PC-3 (cell line): ENCODE data around the gene RGMB. TPM values are rescaled to one million over a fixed set of nuclear protein-coding genes. Genes with fewer than 3 reads are reported as not detected.
A peak's percentile ranks its signal among the peaks of the same experiment; 100 is the strongest.

Source experiments
- ATAC-seq: fragments of 200-7000 bp; cut with Tn5 transposase; 2 replicates; pipeline ENCODE4 v1.9.1; 2020; ENCODE audit warnings: mild to moderate bottlenecking, moderate library complexity
- Bru-seq: library from RNA; stranded (reverse); fragments of 400-500 nt; gene quantifications from one replicate; lab custom pipeline; 2021; lab: Mats Ljungman, UMichigan
- BruChase-seq, 2 experiments: library from RNA; stranded (reverse); fragments of 400-500 nt; gene quantifications; one replicate each; lab custom pipeline; 2021; lab: Mats Ljungman, UMichigan
- BruUV-seq: library from RNA; stranded (reverse); fragments of 400-500 nt; replicated peaks from 2 replicates; lab custom pipeline; 2021; lab: Mats Ljungman, UMichigan
- CTCF ChIA-PET: fragments of 300-600 bp; sonication (Branson Sonifier 250); formaldehyde crosslinking; loops from one replicate; lab custom pipeline; 2022; ENCODE audit warnings: antibody characterized with exemption; lab: Charles Lee
- POLR2A ChIA-PET: fragments of 300-600 bp; sonication (Branson Sonifier 250); formaldehyde crosslinking; loops from one replicate; lab custom pipeline; 2022; ENCODE audit warnings: antibody characterized with exemption; ENCODE audit not compliant: unreplicated experiment; lab: Charles Lee
- DNase-seq: peaks from one replicate; pipeline ENCODE4 v3.0.0-alpha.2; 2015
- H2AFZ ChIP-seq: fragments of 300-600 bp; sonication (generic); 2 replicates; pipeline ENCODE4 v1.6.0; 2016; ENCODE audit warnings: antibody characterized with exemption, low read length
- H3F3A ChIP-seq: fragments of 300-600 bp; sonication (generic); one replicate; pipeline ENCODE4 v1.6.0; 2017; ENCODE audit warnings: antibody characterized with exemption, low read length, control low read depth, mild to moderate bottlenecking; ENCODE audit not compliant: unreplicated experiment
- H3K27ac ChIP-seq: fragments of 300-600 bp; sonication (generic); 2 replicates; pipeline ENCODE4 v1.5.1; 2016; ENCODE audit warnings: mild to moderate bottlenecking, low read length
- H3K27me3 ChIP-seq: fragments of 300-600 bp; sonication (generic); 2 replicates; pipeline ENCODE4 v1.6.1; 2016; ENCODE audit warnings: low read length, mixed read lengths
- H3K36me3 ChIP-seq: fragments of 300-600 bp; sonication (generic); 2 replicates; pipeline ENCODE4 v1.6.1; 2016; ENCODE audit warnings: low read depth, mixed run types, low read length, mixed read lengths
- H3K4me1 ChIP-seq: fragments of 300-600 bp; sonication (generic); 2 replicates; pipeline ENCODE4 v1.5.1; 2016; ENCODE audit warnings: low read length; ENCODE audit not compliant: insufficient read depth
- H3K4me2 ChIP-seq: fragments of 300-600 bp; sonication (generic); 2 replicates; pipeline ENCODE4 v1.6.0; 2016; ENCODE audit warnings: low read length
- H3K4me3 ChIP-seq: fragments of 300-600 bp; sonication (generic); 2 replicates; pipeline ENCODE4 v1.5.1; 2016; ENCODE audit warnings: mild to moderate bottlenecking, low read length, mixed read lengths
- H3K79me2 ChIP-seq: fragments of 300-600 bp; sonication (generic); 2 replicates; pipeline ENCODE4 v1.6.1; 2017; ENCODE audit warnings: low read length, mixed read lengths
- H3K9ac ChIP-seq: fragments of 300-600 bp; sonication (generic); 2 replicates; pipeline ENCODE4 v1.6.0; 2016; ENCODE audit warnings: mild to moderate bottlenecking, low read length
- H3K9me2 ChIP-seq: fragments of 300-600 bp; sonication (generic); replicated peaks from 2 replicates; pipeline ENCODE4 v1.6.1; 2016; ENCODE audit warnings: mixed run types, low read length, mixed read lengths
- H3K9me3 ChIP-seq: fragments of 300-600 bp; sonication (generic); 2 replicates; pipeline ENCODE4 v1.6.1; 2016; ENCODE audit warnings: low read length, mixed read lengths
- H4K20me1 ChIP-seq: fragments of 300-600 bp; sonication (generic); 2 replicates; pipeline ENCODE4 v1.6.1; 2016; ENCODE audit warnings: low read length, mixed read lengths
- CTCF ChIP-seq: fragments of 300-600 bp; sonication (generic); conservative IDR thresholded peaks from 2 replicates; pipeline ENCODE4 v1.5.1; 2017; ENCODE audit warnings: antibody characterized with exemption, low read depth, mild to moderate bottlenecking, low read length
- EZH2 ChIP-seq: fragments of 300-600 bp; sonication (generic); IDR thresholded peaks from one replicate; pipeline ENCODE4 v1.6.1; 2017; ENCODE audit warnings: antibody characterized with exemption, mild to moderate bottlenecking, low read length; ENCODE audit not compliant: unreplicated experiment
- EZH2phosphoT487 ChIP-seq: fragments of 300-600 bp; sonication (generic); IDR thresholded peaks from 2 replicates; pipeline ENCODE4 v1.6.1; 2018; ENCODE audit warnings: mild to moderate bottlenecking, antibody characterized with exemption, low read length, borderline replicate concordance
- intact Hi-C: fragments of 100-400 bp; cut with micrococcal nuclease; formaldehyde crosslinking; loops from 2 replicates; pipeline ENCODE4 v1.9.0; 2023
- long read RNA-seq: library from polyadenylated mRNA; unstranded; transcript quantifications from one replicate; pipeline ENCODE4 v2.0.0, GENCODE V29; 2021; ENCODE audit not compliant: unreplicated experiment
- total RNA-seq: library from RNA; depleted of rRNA; stranded (reverse); fragments of >200 nt; gene quantifications from 2 replicates; pipeline ENCODE4 v1.2.3, GENCODE V29; 2014; rRNA removed

RGMB gene
- total RNA-seq (31.1 and 37.3 TPM in 2 replicates), Bru-seq, nascent RNA (percentile 94 among the genes with signal in this experiment), BruChase-seq, experiment 1, labeled RNA remaining after a 6-hour chase (percentile 85 among the genes with signal in this experiment), BruChase-seq, experiment 2, labeled RNA remaining after a 2-hour chase (percentile 92 among the genes with signal in this experiment)
- long read RNA-seq, transcript RGMB-207 (3 exons, 2,052 nt): major isoform, 19 of 83 reads
- long read RNA-seq, partial matches to known transcripts: 15 of 83 reads
- long read RNA-seq, other reads (novel, unspliced or antisense): 49 of 83 reads

- Histone ChIP-seq H3F3A (no peaks in the 10 kb centered on the region), H3K27me3 (no peaks in the 10 kb centered on the region), H3K4me2 (peak within 1 kb of the TSS; percentile 90), H3K9me3 (no peaks in the 10 kb centered on the region), H3K9ac (peak within 1 kb of the TSS; percentile 83), H3K36me3 (no peaks in the 10 kb centered on the region; the same call in 1 of the 2 replicates), H3K4me1 (peaks cover 30% of the 10 kb centered on the region), H3K9me2 (no peaks in the 10 kb centered on the region), H3K79me2 (peaks cover 69% of the 10 kb centered on the region), H3K27ac (peak within 1 kb of the TSS; percentile 83), H4K20me1 (peaks cover 36% of the 10 kb centered on the region), H3K4me3 (peak within 1 kb of the TSS; percentile 89), H2AFZ (peak within 1 kb of the TSS; percentile 91)
- intact Hi-C loops: loop anchor here (2.0 to 10.0 kb wide), 10 partner anchors 201 to 1591 kb away; partner anchors contain the start of gene RIOK2
- ATAC-seq (peak; percentile 69), DNase-seq (peak; percentile 99)
- BruUV-seq: no TSS peak
- POLR2A ChIA-PET: no interaction called here
- TF ChIP-seq EZH2 (no peak), EZH2phosphoT487 (no peak), CTCF (no peak)
- CTCF ChIA-PET: interaction anchor here (0.7 kb wide), 1 partner anchor 22 kb away, joined by 19 read pairs; no protein-coding TSS in a partner anchor
These were observed at the start of gene RGMB for GRCh38 chr5:98773464-98774191. TSS of gene RGMB (plus strand) at chr5:98773663. CDS start at chr5:98774071, 408 bp downstream.

DNA sequence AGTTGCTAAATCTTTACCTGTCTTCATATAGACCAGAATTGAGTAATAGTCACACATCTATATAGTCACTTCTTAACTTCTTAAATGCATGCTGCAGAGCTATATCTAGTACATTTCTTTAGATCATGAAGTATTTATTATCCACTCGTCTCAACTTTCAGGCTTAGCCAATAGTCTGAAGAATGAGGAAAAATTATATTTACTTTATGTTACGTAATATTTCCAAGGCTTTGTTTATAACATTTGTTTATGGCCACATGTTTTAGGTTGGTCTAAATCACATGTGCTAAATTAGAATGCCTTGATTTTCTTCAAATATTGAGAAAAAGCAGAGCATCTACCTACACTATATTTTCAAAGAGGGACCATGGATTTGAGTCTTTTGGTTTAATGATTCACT is 47.2 kb upstream of the RGMB start:
- Histone ChIP-seq H3K79me2 (no peaks in the 10 kb centered on the region), H3K27me3 (no peaks in the 10 kb centered on the region), H3K4me3 (no peak overlapping the region), H3K9ac (no peak overlapping the region), H3K4me2 (no peak overlapping the region), H3K36me3 (no peaks in the 10 kb centered on the region), H4K20me1 (no peaks in the 10 kb centered on the region), H2AFZ (no peak overlapping the region), H3F3A (no peaks in the 10 kb centered on the region), H3K27ac (no peak overlapping the region), H3K9me3 (no peaks in the 10 kb centered on the region), H3K4me1 (no peaks in the 10 kb centered on the region), H3K9me2 (no peaks in the 10 kb centered on the region)
- no peak for DNase-seq
- POLR2A ChIA-PET: no interaction called here
- TF ChIP-seq EZH2phosphoT487 (no peak), EZH2 (no peak), CTCF (no peak)
- BruUV-seq: no TSS peak
- no peak for ATAC-seq
- intact Hi-C loops: no loop called here
- CTCF ChIA-PET: no interaction called here
